HG03432 (cell line): ENCODE data around the gene ZNF644.
"Not testable (repeated sequence)": the region's sequence is repeated elsewhere in the genome, so short reads cannot be mapped to it uniquely, and the experiment has no call there.

Experiments used
- ATAC-seq: cut with Tn5 transposase; IDR thresholded peaks from one replicate; pipeline ENCODE4 v1.9.1; 2021; ENCODE audit warnings: mild to moderate bottlenecking, moderate library complexity; ENCODE audit not compliant: unreplicated experiment

ZNF644 gene

DNA sequence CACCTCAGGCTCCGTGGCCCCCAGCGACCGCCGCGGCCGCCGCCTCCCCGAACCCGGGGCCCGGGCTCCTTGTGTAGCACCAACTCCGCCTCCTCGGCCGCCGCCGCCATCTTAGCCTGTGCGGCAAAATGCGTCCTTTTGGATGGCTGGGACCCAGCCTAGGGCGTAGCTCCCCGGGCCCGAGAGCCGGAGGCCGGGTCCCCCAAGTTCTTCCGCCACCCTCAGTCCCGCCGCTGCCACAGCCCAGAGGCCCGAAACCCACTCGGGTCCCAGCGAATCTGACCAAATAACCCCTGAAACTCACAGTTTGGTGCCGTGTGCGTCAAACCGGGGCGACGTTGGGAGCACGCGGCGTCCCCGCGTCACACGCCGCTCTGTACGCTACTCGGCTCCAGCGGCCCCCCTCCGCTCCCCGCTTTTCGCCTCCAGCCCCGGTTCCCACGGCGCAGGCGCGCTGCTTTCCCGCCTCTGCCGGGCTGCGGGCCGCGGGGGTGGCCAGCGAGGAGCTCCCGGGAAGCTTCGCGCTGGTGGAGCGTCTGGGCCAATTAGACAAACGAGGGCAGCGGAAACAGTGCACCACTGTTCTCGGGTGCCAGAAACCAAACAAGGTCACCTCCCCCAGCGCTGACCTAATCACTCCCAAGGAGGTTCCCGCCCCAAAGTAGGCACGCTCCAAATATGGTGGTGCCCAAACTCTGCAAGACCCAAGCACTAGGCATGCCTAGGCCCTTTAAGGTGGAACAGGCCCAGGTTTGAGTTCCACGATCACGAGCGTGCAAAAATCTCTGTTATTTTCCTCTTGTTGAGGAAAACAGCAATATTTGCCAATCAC, at the start of gene ZNF644:
ZNF644 (minus strand) TSS at position 350 of the 832 bp plus-strand sequence. CDS start 39,682 bp downstream, outside the sequence.
- peak; percentile 79 for ATAC-seq

DNA sequence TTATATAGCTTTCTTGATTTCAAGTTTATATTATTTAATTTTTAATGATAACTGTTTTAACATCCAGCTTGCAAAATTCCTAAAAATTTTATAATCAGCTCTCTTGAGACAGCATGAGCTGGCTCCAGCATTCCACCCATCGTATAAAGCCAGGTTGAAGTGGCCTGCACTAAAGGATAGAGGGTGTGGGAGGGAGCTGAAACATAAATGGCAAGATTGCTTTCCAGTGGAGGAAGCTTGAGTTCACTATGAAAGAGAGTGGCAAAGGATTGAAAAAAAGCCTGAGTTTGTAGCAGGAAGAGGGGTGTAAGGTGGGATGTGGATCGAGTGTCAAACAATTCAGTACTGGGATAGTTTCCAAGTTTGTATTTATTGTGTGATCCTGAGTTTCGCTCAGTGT, 48.5 kb upstream of the ZNF644 start:
- ATAC-seq = no peak

DNA sequence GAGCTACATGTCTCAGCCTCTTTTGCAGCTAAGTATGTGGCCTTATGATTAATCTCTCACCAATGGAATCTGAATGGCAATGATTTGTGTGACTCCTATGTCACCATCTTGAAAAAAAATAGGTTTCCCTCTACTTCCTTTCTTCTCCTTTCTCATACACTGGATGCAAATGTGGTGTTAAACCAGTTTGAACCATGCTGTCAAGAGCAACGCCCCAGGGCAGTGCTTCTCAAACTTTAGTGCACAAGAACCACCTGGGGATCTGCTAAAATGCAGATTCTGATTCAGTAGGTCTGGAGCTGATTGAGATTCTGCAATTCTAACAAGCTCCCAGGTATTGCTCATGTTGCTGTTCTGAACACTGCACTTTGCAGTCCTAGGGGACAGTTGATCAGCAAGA, 44.7 kb upstream of the ZNF644 start:
- no peak for ATAC-seq

DNA sequence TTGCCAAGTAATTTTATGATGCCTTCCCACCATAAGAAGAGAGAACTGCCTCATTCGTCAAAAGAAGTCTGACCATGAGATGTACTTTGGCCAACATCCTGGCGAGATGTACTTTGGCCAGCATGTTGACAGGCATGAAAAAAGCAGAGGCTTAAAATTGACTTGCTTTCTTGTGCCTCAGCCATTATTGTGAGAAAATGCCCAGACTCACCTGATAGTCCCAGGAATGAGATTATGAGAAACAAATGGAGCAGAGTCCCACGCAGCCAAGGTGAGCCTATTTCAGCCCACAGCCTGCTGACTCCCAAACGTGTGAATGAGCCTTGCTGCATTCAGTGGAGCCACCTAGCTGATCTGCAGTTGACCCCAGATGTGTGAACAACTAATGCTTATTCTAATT, 43.5 kb upstream of the ZNF644 start:
- no peak for ATAC-seq

DNA sequence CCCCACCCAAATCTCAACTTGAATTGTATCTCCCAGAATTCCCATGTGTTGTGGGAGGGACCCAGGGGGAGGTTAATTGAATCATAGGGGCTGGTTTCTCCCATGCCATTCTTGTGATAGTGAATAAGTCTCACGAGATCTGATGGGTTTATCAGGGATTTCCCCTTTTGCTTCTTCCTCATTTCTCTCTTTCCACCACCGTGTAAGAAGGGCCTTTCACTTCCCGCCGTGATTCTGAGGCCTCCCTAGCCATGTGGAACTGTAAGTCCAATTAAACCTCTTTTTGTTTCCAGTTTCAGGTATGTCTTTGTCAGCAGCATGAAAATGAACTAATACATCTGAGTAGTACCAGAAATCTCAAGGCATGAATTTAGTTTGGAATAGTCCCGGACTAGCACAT, 41.6 kb upstream of the ZNF644 start:
- not testable (repeated sequence) for ATAC-seq

DNA sequence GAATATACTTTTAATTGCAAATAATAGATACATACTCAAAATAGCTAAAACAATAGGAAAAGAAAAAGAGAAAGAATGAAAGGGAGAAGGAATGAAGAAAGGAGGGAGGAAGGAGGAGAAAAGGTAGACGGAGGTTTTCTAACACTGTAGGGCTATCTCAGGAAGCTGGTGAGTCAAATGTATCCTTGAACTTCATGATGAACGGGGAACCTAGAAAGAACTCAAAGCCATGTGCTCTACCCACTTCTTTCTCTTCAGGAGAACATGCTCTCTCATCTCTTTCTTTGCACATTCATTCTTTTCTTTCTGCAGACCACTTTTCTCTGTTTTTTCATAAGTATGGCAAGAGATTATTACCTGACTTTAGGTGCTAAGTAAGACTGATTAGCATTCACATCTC, 37.3 kb upstream of the ZNF644 start:
- peak; percentile 37 for ATAC-seq

DNA sequence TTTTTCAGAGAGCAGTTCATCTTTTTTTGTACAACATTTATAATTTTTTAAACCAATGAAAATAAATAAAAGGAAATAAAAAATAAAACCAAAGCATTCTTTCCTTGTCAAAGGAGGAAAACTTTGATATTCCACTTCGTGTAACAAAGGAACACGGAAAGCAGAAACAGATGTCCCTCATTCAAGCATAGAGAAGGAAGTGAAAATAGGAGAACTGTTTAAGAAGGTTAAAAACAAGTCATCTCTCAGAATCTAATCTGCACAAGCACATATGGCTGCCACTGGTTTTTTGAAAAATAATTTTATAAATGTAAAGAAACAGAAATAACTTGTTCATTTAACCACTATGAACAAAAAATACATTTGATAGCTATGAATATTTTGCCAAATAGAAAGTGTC, 35.9 kb upstream of the ZNF644 start:
- peak; percentile 51 for ATAC-seq

DNA sequence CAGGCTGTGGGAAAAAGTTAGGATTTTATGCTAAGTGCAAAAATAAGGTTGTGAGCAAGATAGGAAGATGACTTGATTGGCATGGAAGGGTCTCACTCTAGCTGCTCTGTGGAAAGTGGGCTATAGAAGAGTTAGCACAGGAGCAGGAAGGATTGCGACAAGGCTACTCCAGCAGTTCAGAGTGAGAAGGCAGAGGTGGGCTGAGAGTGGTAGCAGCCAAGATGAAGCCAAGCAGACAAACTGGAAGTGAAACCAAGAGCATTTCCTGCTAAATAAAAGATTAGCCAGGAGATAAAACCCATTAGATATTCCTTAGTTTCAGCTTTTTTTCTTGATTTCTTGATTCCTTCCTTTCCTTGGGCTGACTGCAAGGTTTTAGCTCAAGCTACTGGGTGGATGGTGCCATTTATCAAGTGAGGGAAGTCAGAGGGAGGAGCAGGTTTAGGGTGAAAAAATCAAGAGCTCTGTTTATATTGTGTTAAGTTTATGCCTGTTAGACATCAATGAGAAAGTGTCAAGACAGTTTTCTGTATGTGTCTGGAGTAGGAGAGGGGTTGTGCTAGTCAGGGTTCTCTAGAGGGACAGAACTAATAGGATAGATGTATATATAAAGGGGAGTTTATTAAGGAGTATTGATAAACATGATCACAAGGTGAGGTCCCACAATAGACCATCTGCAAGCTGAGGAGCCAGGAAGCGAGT, 33.1 kb upstream of the ZNF644 start:
- ATAC-seq = peak; percentile 88

DNA sequence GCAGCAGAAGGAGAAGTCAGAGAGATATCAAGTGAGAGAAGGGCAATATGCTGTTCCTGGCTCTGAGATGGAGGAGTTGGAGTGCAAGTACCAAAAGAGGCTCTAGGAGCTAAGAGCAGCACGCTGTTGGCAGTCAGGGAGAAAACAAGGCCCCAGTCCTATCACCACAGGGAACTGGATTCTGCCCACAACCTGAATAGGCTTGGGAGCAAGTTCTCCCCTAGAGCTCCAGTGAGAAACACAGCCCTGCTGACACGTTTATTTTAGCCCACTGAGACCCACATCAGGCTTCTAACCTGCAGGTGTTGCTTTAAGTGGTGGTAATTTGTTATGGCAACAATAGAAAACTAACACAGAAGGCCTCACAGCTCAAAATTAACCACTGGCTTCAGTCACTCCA, 31.8 kb upstream of the ZNF644 start:
- ATAC-seq = no peak

DNA sequence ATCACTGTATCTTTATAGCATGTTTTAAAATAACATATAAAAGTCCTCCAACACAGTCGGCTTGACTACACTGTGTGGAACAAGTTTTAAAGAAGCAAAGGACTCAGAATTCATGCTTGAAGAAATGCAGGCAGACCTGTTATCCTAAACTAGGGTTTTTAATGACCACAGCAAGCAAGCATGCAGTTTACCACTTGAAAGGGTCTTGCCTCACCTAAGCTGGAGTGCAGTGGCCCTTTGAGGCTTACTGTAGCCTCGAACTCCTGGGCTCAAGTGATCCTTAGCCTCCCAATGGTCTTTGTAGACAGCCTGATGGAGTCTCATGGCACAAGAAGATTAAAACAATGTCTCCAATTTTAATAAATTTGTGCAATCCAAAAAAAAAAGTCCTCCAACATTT, 27.7 kb upstream of the ZNF644 start:
- ATAC-seq = not testable (repeated sequence)

DNA sequence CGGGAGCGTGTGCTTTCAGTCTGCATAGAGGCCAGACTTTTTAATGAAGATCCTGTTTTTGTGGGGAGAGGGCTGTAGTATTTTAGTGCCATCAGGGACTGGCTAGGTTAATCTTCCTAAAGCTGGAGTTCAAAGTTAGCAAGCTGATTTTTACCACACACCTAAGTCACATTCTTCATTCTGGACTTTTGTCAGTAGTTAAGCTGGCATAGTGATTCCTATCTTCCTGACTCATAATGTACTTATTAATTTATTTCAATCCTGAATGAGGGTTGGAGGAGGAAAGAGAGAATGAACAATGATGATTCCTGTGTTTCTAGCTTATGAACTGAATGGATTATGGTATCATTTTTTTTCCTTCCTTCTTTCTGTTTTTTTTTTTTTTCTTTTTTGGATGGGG, 24.9 kb upstream of the ZNF644 start:
- ATAC-seq = no peak

DNA sequence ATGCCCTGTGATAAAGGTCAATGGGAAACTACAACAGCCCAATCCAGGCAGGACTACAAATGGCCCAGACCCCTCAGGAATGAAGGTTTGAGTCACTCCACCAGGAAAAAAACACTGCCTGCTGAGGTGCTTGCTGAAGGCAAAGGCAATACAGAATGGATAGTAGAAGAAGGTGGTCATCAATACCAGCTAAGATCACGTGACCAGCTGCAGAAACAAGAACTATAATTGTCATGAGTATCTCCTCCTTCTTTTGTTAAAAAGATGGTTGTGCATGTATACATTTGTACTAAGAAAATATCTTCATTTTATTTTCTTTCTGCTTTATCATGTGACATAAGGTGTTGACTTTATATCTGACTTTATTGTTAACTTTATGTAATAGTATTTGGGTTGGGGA, 23.4 kb upstream of the ZNF644 start:
- ATAC-seq = no peak

DNA sequence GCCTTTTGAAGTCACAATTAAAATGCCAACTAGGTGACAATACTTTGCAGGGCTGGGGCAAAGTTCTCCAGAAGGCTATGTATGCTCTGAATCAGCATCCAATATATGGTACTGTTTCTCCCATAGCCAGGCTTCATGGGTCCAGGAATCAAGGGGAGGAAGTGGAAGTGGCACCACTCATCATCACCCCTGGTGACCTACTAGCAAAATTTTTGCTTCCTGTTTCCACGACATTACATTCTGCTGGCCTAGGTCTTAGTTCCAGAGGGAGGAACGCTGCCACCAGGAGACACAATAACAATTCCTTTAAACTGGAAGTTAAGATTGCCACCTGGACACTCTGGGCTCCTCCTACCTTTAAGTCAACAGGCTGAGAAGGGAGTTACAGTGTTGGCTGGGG, 22.9 kb upstream of the ZNF644 start:
- not testable (repeated sequence) for ATAC-seq

DNA sequence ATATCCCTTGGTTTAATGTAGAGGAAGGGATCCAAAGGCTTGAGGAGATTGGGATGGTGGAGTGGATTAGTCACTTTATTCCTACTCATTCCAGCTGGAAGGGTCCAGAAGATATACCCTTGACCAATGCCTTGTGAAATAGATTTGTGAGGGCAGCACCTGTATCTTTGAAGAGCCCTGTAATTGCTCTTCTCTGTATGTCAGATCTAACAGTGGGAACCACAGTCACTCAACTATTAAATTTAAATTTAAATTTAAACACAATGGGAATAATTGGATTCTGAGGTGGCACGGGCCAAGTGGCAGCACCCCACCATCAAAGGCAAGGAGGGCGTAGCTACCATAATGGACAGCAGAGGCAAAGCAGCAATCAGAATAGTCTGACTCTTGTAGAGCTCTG, 20.5 kb upstream of the ZNF644 start:
- ATAC-seq = not testable (repeated sequence)

DNA sequence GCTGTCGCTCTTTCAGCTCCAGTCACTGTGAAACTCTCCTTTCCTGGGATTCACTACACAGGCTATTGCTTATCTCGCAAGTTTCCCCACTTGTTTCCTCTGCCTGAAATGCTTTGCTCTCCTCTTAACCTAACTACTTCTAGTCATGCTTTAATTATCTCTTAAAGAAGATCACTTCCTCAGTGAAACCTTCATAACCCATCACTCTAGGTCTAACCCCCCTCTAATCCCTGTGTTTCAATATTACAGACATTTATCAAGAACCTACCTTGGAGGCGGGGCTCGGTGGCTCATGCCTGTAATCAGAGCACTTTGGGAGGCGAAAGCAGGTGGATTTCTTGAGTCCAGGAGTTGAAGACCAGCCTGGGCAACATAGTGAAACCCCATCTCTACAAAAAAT, 16.7 kb upstream of the ZNF644 start:
- ATAC-seq = no peak

DNA sequence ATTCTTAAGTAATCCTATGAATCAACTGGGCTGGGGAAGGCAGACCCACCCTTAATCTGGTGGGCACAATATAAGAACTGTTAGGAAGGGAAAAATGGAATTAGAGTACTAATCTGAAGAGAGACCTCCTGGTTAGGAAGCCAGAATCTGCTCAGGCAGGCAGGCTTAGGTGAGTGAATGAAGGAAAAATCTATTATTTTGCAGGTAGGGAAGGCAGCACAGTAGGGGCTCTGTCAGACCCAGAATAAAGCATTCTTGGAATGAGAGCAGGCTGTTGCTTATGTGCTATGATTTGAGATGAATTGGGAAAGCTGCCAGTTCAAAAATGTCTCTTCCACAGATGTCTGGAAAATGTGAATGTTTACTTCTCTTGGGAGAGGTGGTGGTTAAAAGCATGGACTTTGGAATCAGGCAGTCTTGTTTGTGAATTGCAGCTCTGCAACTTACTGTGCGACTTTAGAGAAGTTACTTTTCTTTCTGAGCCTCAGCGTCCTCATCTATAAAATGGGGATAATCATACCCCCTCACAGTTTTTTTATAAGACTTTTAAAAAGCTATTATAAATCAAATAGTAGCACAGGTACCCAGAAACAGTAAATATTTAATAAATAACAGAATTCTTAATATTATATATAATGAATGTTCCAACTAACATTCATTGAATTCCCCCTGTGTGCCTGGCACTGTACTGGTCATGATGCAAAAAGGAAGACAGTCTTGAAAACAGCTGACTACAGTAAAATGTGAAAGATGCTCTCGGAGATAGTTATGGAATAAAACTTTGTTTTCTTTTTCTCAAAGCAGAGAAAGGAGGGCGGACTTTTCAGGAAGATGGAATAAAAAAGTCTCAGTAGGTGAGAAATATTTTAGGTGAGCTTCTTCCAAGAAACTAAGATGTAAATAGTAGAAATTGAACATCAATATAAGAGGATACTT, 15.3 kb upstream of the ZNF644 start:
- ATAC-seq = no peak

DNA sequence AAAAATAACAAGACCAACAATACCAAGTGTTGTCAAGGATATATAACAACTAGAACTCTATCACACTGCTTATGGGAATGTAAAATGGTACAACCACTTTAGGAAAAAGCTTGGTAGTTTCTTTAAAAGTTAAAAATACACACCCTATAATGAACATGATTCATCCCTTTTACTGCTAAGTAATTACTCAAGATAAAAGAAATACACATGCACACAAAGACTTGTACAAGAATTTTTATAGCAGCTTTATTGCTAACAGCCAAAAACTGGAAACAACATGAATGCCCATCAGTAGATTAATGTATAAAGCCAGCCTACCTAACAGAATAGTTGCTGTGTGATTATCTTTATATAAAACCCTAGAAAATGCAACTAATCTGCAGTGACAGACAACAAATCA, 10.5 kb upstream of the ZNF644 start:
- ATAC-seq = no peak

DNA sequence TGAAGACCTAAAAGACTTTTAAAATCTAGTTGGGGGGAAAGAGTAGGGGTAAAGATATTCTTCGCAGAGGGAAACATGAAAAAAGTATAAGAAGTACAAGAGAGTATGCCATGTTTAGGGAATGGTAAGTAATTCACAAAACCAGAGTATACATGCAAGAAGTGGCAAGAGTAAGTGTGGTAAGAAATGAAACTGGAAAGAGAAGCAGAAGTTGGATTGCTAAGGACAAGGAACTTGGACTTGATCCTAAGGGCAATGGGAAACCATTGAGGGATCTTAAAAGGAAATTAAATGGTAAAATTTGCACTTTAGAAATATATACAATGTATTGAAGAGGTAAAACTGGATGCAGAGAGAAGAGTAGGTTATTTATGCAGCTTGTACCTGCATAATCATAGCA, 9.2 kb upstream of the ZNF644 start:
- no peak for ATAC-seq

DNA sequence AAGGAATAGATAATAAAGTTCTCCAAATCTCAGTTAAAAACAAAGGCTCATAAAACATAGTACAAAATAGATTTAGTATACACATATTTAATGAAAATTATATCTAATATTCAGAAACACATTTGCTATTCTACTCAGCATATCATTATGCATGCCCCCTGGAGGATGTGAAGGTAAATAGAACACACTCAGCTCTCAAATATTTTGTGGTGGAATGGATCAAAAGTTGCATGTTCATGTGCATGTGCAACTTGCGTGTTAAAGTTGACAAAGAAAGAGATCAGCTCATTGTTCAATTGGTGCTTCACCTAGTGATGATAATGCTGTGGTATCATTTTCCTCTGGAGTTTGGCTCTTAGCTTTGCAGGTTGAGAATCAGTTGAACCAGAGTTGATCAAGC, 4.9 kb upstream of the ZNF644 start:
- ATAC-seq = no peak

DNA sequence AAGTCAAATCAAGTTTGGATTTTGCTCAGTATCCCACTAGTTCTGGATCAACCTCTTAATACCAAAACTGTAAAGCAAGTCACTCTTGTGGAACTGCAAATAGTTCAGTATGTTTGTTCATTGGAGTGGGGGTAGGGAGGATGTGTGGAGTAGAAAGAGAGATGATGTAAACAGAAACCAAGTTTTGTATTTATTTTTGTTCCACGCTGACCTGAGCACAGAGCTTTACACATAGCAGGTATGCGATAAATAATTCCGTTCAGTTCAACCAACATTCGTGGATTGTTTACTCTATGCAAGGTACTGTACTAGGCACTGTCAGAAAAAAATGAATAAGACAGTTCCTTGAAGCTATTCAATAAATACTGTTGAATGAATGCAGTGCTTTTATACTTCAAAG, 4.5 kb upstream of the ZNF644 start:
- no peak for ATAC-seq

DNA sequence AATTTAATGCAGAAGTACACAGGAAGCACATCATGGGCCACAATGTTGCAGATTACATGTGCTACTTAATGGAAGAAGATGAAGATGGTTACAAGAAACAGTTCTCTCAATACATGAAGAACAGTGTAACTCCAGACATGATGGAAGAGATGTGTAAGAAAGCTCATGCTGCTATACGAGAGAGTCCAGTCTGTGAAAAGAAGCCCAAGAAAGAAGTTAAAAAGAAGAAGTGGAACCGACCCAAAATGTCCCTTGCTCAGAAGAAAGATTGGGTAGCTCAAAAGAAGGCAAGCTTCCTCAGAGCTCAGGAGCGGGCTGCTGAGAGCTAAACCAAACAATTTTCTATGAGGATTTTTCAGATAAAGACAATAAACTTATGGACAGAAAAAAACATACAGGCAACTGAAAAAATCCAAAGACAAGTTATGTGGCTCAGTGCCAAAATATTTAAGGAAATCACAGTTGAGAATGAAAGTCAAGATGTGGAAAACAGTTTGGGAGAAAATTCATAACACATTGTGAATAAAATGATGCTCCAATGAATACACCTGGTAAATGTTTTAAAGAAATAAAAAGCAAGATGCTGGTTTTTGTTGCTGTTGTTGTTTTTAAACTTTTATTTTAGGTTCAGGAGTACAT, 2.8 kb upstream of the ZNF644 start:
- ATAC-seq = no peak
